OCI-LY1 (cell line): ENCODE results near the gene RSPH1.

Source experiments
- EZH2 ChIP-seq: fragments of 200-600 bp; sonication (generic), shearing (Covaris generic); IDR thresholded peaks from 2 replicates; pipeline ENCODE4 v1.8.0; 2017; ENCODE audit warnings: borderline replicate concordance, mixed run types, mild to moderate bottlenecking, antibody characterized with exemption, low read length, moderate library complexity, mixed read lengths
- TF ChIP-seq, protein P1 (sequence below): fragments of 200-600 bp; sonication (generic), shearing (Covaris generic); IDR thresholded peaks from 2 replicates; pipeline ENCODE4 v1.5.1; 2017; ENCODE audit warnings: mild to moderate bottlenecking, antibody characterized with exemption, low read length, moderate library complexity, mixed read lengths

DNA sequence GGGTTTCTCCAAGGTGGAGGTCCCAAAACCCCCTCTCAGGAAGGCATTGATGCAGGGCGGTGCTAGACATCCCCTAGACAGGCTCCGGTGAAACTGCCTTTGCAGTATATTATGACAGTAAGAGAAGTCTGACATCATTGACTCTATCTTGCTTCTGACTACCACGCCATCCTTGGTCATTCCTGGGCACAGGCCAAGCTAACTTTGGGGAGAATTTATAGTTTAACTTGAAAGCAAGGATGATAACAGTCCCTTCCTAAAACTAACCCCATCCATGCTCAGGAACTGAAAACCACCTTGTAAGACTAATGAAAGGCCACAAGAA is 30.3 kb downstream of the RSPH1 start:
- TF ChIP-seq, protein P1, sequence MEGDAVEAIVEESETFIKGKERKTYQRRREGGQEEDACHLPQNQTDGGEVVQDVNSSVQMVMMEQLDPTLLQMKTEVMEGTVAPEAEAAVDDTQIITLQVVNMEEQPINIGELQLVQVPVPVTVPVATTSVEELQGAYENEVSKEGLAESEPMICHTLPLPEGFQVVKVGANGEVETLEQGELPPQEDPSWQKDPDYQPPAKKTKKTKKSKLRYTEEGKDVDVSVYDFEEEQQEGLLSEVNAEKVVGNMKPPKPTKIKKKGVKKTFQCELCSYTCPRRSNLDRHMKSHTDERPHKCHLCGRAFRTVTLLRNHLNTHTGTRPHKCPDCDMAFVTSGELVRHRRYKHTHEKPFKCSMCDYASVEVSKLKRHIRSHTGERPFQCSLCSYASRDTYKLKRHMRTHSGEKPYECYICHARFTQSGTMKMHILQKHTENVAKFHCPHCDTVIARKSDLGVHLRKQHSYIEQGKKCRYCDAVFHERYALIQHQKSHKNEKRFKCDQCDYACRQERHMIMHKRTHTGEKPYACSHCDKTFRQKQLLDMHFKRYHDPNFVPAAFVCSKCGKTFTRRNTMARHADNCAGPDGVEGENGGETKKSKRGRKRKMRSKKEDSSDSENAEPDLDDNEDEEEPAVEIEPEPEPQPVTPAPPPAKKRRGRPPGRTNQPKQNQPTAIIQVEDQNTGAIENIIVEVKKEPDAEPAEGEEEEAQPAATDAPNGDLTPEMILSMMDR, result no peak
- no peak for TF ChIP-seq EZH2
